ENCODE measurements around the gene IRX3.
"Not testable (repeated sequence)": the region's sequence is repeated elsewhere in the genome, so short reads cannot be mapped to it uniquely, and the experiment has no call there.

The IRX3 gene

GRCh38 chr16:54273566-54273965 is 13.0 kb downstream of the IRX3 start:
- no peak for DNase-seq

DNA sequence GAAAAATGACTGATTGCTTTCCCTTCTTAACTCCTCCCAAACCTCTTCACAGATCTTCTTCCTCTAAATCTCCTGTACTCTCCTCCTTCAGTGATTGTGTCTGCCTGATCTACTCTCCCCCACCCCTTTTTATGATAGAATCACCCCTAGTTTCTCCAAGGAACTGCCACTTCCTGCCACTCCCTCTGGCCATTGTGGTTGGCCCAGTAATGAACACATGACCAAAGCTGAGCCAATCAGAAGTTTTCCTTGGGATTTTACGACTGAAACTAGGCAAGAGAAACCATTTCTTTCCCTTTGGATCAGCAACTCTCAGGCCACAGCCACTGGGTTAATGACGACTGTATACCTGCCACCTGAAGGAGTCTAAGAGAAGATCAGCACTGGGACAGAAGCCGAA is 15.9 kb downstream of the IRX3 start:
- DNase-seq, result no peak

DNA sequence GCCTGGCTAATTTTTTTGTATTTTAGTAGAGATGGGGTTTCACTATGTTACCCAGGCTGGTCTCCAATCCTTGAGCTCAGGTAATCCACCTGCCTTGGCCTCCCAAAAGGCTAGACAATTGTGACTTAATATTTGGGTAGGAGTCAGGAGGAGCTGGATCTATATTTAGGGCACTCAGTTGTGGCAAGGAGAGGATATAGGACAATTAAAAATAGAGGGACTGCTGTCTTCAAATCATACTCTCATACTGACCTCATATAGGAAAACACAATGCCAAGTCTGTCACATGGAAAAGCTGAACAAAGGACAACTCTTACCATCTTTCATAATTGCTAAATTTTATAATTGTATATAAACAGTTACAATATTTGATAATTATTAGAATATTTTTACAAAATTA is 17.1 kb downstream of the IRX3 start:
- no peak for DNase-seq

- no peak for DNase-seq
Measured at GRCh38 chr16:54268766-54269165, 17.8 kb downstream of the IRX3 start.

GRCh38 chr16:54268340-54268739 is 18.2 kb downstream of the IRX3 start:
- no peak for DNase-seq

DNA sequence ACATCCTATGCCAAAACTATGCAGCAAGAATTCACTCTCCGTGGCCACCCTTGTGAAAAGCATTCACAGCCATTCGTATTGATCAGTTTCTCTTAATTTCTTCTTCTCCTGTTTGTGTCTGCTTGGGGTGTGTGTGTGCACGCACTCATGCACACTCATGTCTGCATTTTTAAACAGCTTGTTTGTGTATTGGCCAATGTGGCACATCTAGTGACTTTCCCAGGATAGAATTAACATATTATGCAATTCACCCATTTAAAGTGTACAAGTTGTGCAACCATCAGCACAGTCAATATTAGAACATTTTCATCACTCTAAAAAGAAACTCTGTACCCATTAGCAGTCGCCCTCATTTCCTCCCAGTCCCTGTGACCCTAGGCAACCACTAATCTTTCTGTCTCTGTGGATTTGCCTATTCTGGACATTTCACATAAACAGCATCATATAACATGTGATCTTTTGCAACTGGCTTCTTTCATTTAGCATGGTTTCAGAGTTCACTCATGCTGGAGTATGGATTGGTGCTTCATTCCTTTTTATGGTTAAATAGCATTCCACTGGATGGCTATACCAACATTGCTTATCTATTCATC is 20.1 kb downstream of the IRX3 start:
- DNase-seq, result no peak

GRCh38 chr16:54265575-54266107 is 20.9 kb downstream of the IRX3 start:
- DNase-seq, result no peak

DNA sequence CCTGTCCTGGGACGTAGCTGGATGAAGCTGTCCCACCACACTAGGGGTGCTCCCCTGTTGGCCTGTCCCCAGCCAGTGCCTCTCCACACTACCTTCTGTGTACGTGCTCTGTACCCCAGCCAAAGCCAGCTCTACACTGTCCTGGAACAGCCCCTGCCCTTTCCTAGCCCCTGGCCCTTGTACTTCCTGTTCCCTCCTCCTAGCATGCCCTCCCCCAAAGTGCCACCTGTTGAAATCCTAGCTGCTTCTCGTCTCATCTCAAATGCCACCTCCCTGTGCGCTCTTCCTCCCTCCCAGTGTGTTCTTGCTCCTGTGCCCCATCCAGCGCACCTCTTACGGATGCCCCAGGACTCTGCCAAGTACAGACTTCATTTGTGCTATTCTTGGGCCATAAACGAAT is 33.5 kb downstream of the IRX3 start:
- DNase-seq, result no peak

DNA sequence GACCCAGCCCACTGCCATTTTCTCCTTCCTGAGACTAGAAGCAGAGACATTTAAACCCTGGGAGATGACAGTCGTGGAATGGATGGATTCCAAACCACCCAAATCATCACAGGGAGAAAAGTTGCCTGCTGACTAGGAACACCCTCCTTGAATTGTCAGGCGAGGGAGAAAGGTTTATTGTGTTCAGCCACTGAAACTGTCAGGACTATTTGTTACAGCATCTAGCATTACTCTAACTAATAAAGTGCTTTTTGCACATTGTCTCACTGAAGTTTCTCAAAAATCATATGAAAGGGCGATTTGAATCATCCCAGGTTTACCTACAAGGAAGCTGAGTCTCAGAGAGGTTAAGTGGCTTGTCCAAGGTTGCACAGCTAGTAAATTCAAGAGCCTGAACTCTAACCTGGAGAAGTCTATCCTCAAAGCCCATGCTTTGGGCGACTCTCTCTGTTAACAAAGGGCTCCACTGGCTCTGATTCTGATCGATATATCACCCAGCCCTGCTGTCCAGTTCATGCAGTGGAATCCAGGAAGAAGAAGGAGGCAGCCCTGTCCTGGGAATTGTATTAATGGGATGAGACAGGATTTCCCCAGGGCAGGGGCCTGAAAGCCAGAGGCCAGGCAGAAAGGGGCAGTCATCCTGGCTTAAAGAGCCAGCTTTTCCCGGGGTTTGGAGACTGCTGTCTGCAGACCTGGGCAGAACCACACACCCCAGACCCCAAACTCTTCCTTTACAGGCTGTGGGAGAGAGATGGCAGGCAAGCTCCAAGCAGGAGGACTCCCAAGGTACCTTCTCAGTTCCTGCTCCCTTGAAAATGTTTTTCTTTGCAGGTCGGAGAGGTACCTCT is 37.5 kb downstream of the IRX3 start:
- DNase-seq, result no peak

GRCh38 chr16:54247705-54248104 is 38.9 kb downstream of the IRX3 start:
- not testable (repeated sequence) for DNase-seq

- DNase-seq, result no peak
Measured at GRCh38 chr16:54246454-54246821, 40.1 kb downstream of the IRX3 start.

DNA sequence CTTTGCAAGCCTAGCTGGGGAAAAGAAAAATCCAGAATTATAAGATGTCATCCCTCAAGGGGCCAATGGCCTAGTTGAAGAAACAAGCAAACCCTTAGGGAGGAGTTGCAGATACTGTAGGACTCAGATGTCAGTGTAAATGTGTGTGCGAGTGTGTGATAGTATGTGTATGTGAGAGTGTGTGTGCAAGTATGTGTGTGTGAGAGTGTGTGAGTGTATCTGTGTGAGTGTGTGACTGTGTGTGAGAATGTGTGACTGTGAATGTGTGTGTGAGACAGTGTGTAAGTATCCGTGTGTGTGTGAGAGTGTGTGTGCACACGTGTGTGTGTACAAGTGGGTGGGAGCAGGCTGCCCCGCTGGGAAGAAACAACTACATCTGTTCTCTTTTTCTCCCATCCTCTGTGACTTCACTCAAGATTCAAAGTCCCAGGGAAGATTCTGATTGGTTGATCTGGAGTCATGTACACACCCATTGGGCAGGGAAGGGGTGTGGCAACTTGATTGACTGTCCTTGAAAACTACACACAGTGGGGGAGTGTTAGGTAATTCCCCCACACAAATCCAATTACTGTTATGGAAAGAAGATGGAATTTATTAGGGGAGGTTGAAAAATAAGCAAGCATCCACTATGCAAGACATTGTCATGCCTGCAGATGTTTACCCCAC is 40.7 kb downstream of the IRX3 start:
- DNase-seq, result no peak

- no peak for DNase-seq
Measured at GRCh38 chr16:54244061-54244886, 42.3 kb downstream of the IRX3 start.

DNA sequence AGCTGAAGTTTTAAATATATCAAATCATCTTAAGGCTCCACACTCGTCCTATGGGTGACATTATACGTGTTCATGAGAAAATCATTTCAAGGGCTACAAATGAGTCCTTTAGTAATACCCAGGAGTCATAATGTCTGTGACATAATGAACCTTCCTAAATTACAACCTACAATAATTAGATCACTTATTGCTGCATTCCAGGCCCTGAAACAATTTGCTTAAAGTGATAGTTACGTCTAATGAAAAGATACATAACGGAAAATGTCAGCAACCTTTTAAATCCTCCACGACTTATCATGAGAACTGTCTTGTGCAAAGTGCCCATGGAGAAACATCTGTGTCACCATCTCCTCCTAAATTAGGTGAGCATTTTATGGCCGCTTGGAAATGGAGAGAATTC is 43.4 kb downstream of the IRX3 start:
- no peak for DNase-seq

DNA sequence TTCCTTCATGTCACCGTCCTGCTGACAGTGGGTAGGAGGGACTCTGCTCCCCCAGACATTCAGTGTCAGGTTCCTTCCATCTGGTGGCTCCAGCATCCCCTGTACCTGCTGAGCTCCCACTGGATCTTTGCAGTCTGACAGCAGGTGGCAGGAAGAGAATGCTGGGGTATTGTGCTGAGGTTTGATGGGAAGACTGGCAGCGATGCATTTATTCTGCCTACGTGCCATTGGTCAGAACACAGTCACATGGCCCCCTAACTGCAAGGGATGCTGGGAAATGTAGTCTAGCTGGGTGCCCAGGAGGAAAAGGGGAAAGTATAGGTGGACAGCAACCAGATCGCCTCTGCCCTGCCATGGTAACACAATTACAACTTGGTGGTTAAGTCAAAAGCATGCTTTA is 44.4 kb downstream of the IRX3 start:
- DNase-seq, result no peak

DNA sequence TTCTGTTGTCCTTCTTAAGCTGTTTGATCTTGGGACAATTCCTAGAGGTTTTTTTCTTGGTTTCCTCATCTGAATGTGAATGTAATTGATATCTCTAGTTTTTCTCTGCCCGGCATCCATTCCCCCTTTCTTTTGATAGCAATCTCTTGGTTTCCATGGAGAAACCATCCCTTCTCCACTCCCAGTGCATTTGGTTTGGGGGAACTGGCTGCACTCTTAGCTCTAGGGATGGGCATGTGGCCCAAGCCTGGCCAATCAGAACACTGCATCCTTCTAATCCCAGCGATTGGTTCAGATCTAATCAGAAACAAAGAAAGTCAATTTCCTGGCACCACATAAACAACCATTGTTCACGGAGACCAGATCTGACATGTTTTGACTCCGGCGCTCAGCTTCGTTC is 45.1 kb downstream of the IRX3 start:
- no peak for DNase-seq

DNA sequence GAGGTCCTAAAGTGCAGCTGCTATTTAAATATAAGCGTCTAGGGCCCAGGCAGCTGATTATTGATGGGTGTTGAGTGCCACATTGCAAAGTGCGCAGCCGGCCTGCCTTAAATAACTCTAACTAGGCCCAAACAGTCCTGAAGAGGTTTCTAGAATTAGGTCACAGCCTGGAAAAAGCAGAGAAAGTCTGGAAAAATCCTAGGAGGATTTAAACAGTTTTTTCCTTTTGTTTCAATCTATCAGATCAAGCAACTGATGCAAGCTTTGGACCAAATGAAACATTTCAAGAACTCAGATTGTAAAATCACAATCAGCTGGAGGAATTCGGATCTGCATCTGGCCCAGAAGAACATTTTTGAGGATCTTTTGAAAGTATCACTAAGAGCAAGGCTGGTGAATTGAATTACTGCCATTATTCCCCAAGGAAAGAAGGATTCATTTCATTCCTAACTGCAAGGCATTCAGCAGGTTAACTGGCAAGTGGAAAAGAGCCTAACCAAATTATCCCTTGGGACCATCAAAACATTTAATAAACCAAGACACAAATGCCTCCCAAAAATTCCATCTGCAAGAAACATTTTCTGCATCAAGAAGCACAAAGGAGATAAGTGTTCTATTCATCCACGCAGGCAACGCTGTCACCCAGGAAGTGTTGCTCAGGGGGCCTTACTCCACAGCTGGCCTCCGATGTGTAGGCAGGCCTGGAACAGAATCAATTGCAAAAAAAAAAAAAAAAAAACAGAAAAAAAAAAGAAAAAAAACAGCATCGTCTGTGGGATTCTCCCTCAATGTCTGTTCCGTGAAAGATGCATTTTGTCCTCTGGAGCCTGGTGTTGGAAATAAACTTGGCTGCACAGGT is 46.1 kb downstream of the IRX3 start:
- no peak for DNase-seq

GRCh38 chr16:54239456-54239855 is 47.1 kb downstream of the IRX3 start:
- DNase-seq, result no peak

DNA sequence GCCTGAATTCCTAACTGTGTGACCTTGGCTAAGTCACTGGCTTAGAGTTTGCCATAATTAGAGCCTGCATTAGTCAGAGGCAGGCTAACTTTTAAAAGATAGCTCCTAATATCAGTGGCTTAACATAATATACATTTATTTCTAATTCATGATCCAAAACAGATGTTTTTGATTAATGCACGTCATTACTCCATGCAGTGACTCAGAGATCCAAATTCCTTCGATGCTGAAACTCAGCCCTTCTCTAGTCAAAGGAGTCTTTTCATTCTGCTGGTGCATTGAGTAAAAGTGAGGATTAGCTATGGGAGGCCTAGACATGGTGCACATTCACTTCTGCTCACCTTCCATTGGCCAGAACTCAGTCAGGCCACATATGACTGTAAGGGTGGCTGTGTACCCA is 49.8 kb downstream of the IRX3 start:
- DNase-seq, result no peak

DNA sequence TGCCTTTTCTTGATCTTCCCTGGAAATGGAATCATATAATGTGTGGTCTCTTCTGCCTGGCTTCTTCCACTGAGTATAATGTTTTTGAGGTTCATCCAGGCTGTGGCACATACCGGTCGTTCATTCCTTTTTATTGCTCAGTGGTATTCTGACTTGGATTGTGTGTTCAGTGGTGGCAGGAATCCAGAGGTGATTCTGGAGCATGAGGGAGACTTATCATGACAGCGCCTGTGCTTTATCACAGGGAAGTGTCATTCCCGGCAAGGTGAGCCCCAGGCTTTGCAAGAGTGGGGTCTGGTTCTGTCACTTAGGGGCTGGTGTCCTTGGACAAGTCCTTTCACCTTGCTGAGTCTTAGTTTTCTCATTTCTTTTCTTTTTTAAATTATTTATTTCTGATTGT is 53.0 kb downstream of the IRX3 start:
- DNase-seq, result no peak

All from stimulated activated CD4-positive, alpha-beta T cell treated with anti-CD3 and anti-CD28 coated beads, Interleukin-4, amount 100 ng/mL, for 4 hours (primary cell).